Epithelial cell of esophagus (primary cell): ENCODE measurements around the gene ABCF3.

ENCODE experiments used
- DNase-seq: peaks from one replicate; pipeline ENCODE4 v3.0.0; 2010; ENCODE audit warnings: low read depth
- H3K4me3 ChIP-seq: 2 replicates; pipeline ENCODE4 v1.5.1; 2011; ENCODE audit warnings: mild to moderate bottlenecking, low read length, control low read depth
- CTCF ChIP-seq: IDR thresholded peaks from 2 replicates; pipeline ENCODE4 v1.5.1; 2011; ENCODE audit warnings: low read depth, mild to moderate bottlenecking, low read length, control low read depth, inconsistent platforms; ENCODE audit not compliant: insufficient read depth; ENCODE audit errors: missing control alignments

ABCF3 gene

GRCh38 chr3:184177331-184177731 is 8.7 kb upstream of the ABCF3 start:
- TF ChIP-seq CTCF: no peak
- peak overlapping the region; percentile 95 for H3K4me3 ChIP-seq
- DNase-seq: no peak

GRCh38 chr3:184177767-184178306 is 8.2 kb upstream of the ABCF3 start:
- no peak overlapping the region for H3K4me3 ChIP-seq
- no peak for TF ChIP-seq CTCF
- DNase-seq: no peak

GRCh38 chr3:184178521-184179138 is 7.4 kb upstream of the ABCF3 start:
- H3K4me3 ChIP-seq: no peak overlapping the region

GRCh38 chr3:184180165-184180564 is 5.8 kb upstream of the ABCF3 start:
- DNase-seq: no peak
- TF ChIP-seq CTCF: no peak
- H3K4me3 ChIP-seq: no peak overlapping the region

More at GRCh38 chr3:184178521-184179138, 7.4 kb upstream of the ABCF3 start:
- no peak for TF ChIP-seq CTCF
- no peak for DNase-seq

- no peak for TF ChIP-seq CTCF
- no peak for DNase-seq
- H3K4me3 ChIP-seq: no peak overlapping the region
These were observed 4.4 kb upstream of the ABCF3 start for GRCh38 chr3:184181596-184181995.

GRCh38 chr3:184183679-184184078 is 2.3 kb upstream of the ABCF3 start:
- DNase-seq: no peak
- TF ChIP-seq CTCF: no peak
- H3K4me3 ChIP-seq: no peak overlapping the region
